ENCODE data around the gene MFAP1.

MFAP1 gene

DNA sequence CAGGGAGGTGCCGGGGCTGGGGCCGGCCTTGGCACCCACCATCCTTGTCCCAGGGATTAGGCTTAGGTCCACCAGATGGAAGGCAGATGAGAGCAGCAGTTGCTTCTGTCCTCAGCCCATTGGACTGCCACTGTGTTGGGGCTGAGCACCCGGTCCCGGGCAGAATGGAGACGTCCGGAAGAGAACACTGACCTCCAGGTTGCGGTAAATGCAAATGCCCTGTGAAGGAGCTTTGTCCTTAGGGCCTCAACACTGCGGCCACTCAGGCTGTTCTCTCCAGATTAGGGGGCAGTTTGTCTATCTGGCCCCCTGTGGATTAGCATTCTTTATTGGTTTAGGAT is 24.6 kb downstream of the MFAP1 start, which contains the start of gene SERINC4:
SERINC4 (minus strand) TSS at position 276 of the 341 bp plus-strand sequence; CDS start at position 42, 234 bp downstream.
- no peak for ATAC-seq (replicated peaks)
- H3K4me1 Mint-ChIP-seq, result peaks cover 31 to 53% of the 10 kb centered on the region in 2 donors
- H3K27ac Mint-ChIP-seq, result peak within 1 kb of the TSS; percentile 98
- H3K36me3 Mint-ChIP-seq, result peaks cover 47 to 65% of the 10 kb centered on the region in 2 donors
- no peak for DNase-seq
- H3K27me3 Mint-ChIP-seq, result no peaks in the 10 kb centered on the region
- peaks cover 0 to 1% of the 10 kb centered on the region in 2 donors for H3K9me3 Mint-ChIP-seq
- peak within 1 kb of the TSS; percentile 94 to 97 for H3K4me3 Mint-ChIP-seq

- peaks cover 0 to 1% of the 10 kb centered on the region in 2 donors for H3K9me3 Mint-ChIP-seq
- peak overlapping the region; percentile 62 to 94 for H3K4me3 Mint-ChIP-seq
- DNase-seq, result no peak
- ATAC-seq (replicated peaks), result peak in 1 of 2 donors; percentile 5
- H3K36me3 Mint-ChIP-seq, result peaks cover 51 to 70% of the 10 kb centered on the region in 2 donors
- H3K4me1 Mint-ChIP-seq, result peaks cover 36 to 58% of the 10 kb centered on the region in 2 donors
- no peaks in the 10 kb centered on the region for H3K27me3 Mint-ChIP-seq
- peak overlapping the region; percentile 98 for H3K27ac Mint-ChIP-seq
These were observed 25.1 kb downstream of the MFAP1 start for GRCh38 chr15:43799209-43799944.

DNA sequence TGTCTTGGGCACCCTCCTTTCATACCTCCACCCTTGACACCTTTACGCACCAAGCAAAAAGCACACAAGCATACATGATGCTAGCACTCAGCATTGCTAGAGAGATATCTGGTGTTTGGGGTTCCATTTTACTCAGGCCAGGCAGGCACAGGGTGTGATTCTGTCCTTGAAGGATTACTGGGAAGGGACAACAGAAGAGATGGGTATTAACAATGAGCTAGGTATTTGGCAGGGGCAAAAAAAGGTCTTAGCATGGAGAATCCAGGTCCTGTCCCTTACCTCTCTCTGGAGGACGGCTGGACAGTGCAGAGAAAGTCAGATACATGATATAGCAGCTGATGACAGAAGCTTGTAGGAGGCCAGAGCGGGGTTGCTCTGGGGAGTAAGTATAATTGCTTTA is 27.9 kb downstream of the MFAP1 start:
- Mint-ChIP-seq H3K27me3 (no peaks in the 10 kb centered on the region), H3K27ac (peak overlapping the region; percentile 53), H3K9me3 (peaks cover 0 to 1% of the 10 kb centered on the region in 2 donors), H3K4me1 (peaks cover 43 to 69% of the 10 kb centered on the region in 2 donors), H3K36me3 (peaks cover 62 to 85% of the 10 kb centered on the region in 2 donors), H3K4me3 (no peak overlapping the region)
- DNase-seq (no peak), ATAC-seq (replicated peaks) (no peak)

GRCh38 chr15:43795997-43796396 is 28.5 kb downstream of the MFAP1 start:
- Mint-ChIP-seq H3K9me3 (peaks cover 0 to 1% of the 10 kb centered on the region in 2 donors), H3K4me3 (no peak overlapping the region), H3K36me3 (peaks cover 57 to 79% of the 10 kb centered on the region in 2 donors), H3K27ac (no peak overlapping the region), H3K4me1 (peaks cover 45 to 69% of the 10 kb centered on the region in 2 donors), H3K27me3 (no peaks in the 10 kb centered on the region)
- DNase-seq (no peak), ATAC-seq (replicated peaks) (no peak)

GRCh38 chr15:43795197-43795596 is 29.3 kb downstream of the MFAP1 start:
- DNase-seq (no peak), ATAC-seq (replicated peaks) (no peak)
- Mint-ChIP-seq H3K36me3 (peaks cover 52 to 72% of the 10 kb centered on the region in 2 donors), H3K27me3 (no peaks in the 10 kb centered on the region), H3K4me1 (peaks cover 42 to 71% of the 10 kb centered on the region in 2 donors), H3K4me3 (no peak overlapping the region), H3K27ac (no peak overlapping the region), H3K9me3 (peaks cover 0 to 1% of the 10 kb centered on the region in 2 donors)

GRCh38 chr15:43794269-43795037 is 30.0 kb downstream of the MFAP1 start:
- peaks cover 0 to 1% of the 10 kb centered on the region in 2 donors for H3K9me3 Mint-ChIP-seq
- no peak for ATAC-seq (replicated peaks)
- H3K27ac Mint-ChIP-seq, result peak overlapping the region; percentile 78
- peaks cover 44 to 64% of the 10 kb centered on the region in 2 donors for H3K36me3 Mint-ChIP-seq
- no peaks in the 10 kb centered on the region for H3K27me3 Mint-ChIP-seq
- no peak for DNase-seq
- peak overlapping the region; percentile 42 to 67 for H3K4me3 Mint-ChIP-seq
- H3K4me1 Mint-ChIP-seq, result peaks cover 37 to 68% of the 10 kb centered on the region in 2 donors

DNA sequence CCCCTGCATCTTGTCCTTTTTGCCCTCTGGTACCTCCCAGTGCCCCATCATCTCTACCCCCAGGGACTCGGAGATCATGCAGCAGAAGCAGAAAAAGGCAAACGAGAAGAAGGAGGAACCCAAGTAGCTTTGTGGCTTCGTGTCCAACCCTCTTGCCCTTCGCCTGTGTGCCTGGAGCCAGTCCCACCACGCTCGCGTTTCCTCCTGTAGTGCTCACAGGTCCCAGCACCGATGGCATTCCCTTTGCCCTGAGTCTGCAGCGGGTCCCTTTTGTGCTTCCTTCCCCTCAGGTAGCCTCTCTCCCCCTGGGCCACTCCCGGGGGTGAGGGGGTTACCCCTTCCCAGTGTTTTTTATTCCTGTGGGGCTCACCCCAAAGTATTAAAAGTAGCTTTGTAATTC is 30.8 kb downstream of the MFAP1 start:
- Mint-ChIP-seq H3K9me3 (no peaks in the 10 kb centered on the region), H3K4me1 (peaks cover 33 to 68% of the 10 kb centered on the region in 2 donors), H3K27ac (peak overlapping the region; percentile 100), H3K27me3 (no peaks in the 10 kb centered on the region), H3K36me3 (peaks cover 37 to 56% of the 10 kb centered on the region in 2 donors), H3K4me3 (peak overlapping the region; percentile 98 to 99)
- ATAC-seq (replicated peaks) (no peak), DNase-seq (no peak)

- Mint-ChIP-seq H3K9me3 (no peaks in the 10 kb centered on the region), H3K36me3 (peaks cover 33 to 50% of the 10 kb centered on the region in 2 donors), H3K27ac (peak overlapping the region; percentile 100), H3K4me1 (peaks cover 29 to 65% of the 10 kb centered on the region in 2 donors), H3K27me3 (no peaks in the 10 kb centered on the region), H3K4me3 (peak overlapping the region; percentile 98 to 99)
- no peak for ATAC-seq (replicated peaks)
- DNase-seq, result peak; percentile 19
These were observed 31.6 kb downstream of the MFAP1 start for GRCh38 chr15:43792761-43793476.

DNA sequence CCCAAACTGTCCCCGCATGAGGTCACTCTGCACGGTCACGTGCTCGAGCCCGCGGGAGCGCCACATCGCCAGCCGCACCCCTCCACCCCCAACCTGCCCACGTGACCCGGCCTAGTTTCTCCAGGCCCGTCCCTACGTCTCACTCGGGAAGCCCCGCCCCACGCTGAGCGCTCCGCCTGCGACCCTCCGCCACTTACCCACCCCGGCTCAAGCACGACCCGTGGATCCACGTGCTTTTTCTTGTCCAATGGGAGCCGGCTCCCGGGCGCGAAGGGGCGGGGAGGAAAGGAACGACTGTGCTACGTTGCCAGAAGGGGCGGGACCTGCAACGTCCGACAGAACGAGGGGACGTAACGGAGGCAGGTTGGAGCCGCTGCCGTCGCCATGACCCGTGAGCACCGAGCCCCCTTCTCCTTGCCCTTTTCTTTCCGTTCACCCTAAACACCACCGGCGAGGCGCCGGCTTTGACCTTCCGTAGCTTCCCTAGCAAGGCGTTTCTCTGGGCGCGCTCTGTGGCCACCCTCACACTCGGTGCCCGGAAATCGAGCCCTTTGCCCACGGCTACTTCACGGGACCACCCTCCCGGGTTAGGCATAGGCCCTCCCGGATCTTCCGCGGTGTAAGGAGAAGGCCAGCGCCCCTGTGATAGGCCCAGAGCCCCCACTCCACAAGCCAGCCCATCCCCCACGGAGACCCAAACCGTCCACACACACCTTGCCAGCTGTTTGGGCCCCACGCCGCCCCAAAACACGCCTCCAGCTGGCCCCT is 32.3 kb downstream of the MFAP1 start, which contains the start of gene SERF2:
SERF2 (plus strand) TSS at position 328 of the 768 bp plus-strand sequence; CDS start at position 385, 57 bp downstream.
- DNase-seq (peak; percentile 99), ATAC-seq (replicated peaks) (peak; percentile 89 to 90)
- Mint-ChIP-seq H3K4me1 (peaks cover 26 to 59% of the 10 kb centered on the region in 2 donors), H3K27ac (peak within 1 kb of the TSS; percentile 100), H3K4me3 (peak within 1 kb of the TSS; percentile 98 to 99), H3K27me3 (no peaks in the 10 kb centered on the region), H3K36me3 (peaks cover 30 to 46% of the 10 kb centered on the region in 2 donors), H3K9me3 (no peaks in the 10 kb centered on the region)

DNA sequence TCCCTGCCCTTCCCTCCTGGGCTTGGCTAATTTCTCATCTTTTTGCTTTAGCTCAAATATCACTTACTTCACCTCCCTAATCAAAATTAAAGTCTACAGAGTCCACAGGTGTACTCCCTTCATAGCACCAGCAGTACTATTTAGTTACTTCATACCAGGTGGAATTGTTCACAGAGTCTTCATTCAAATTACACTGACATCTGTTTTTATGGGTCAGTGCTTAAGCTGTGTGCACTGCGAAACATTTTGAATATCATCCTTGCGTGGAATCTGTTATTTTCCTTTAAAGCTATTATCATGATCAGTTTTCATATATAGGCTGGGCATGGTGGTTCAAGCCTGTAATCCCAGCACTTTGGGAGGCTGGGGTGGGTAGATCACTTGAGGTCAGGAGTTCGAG is 35.1 kb downstream of the MFAP1 start:
- Mint-ChIP-seq H3K36me3 (peaks cover 18 to 22% of the 10 kb centered on the region in 2 donors), H3K9me3 (no peaks in the 10 kb centered on the region), H3K4me1 (peaks cover 16 to 49% of the 10 kb centered on the region in 2 donors), H3K4me3 (peak overlapping the region; percentile 31 to 37), H3K27ac (peak overlapping the region; percentile 83), H3K27me3 (no peaks in the 10 kb centered on the region)
- ATAC-seq (replicated peaks) (peak; percentile 28 to 31), DNase-seq (peak; percentile 13)

DNA sequence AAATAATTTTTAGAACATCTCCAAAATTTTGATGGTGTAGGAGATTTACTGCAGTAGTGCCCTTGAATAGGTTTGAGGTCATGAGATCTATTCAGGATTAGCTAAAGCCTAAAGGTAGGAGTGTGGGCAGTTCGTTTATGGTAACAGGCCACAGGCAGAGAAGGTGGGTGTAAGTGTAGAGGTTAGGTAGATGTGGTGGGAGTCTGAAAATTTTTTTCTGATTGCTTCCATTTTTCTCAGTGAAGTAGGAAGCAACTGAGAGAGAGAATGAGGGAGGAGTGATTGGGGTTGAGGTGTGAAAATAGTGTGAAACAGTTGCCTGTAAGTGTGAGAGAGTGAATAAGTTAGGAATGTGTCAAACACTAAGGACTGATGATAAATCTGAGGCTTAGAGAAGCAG is 45.5 kb downstream of the MFAP1 start:
- DNase-seq (no peak), ATAC-seq (replicated peaks) (no peak)
- Mint-ChIP-seq H3K27ac (no peak overlapping the region), H3K27me3 (no peaks in the 10 kb centered on the region), H3K4me3 (no peak overlapping the region), H3K36me3 (peaks cover 19 to 33% of the 10 kb centered on the region in 2 donors), H3K9me3 (no peaks in the 10 kb centered on the region), H3K4me1 (peaks cover 21 to 50% of the 10 kb centered on the region in 2 donors)

DNA sequence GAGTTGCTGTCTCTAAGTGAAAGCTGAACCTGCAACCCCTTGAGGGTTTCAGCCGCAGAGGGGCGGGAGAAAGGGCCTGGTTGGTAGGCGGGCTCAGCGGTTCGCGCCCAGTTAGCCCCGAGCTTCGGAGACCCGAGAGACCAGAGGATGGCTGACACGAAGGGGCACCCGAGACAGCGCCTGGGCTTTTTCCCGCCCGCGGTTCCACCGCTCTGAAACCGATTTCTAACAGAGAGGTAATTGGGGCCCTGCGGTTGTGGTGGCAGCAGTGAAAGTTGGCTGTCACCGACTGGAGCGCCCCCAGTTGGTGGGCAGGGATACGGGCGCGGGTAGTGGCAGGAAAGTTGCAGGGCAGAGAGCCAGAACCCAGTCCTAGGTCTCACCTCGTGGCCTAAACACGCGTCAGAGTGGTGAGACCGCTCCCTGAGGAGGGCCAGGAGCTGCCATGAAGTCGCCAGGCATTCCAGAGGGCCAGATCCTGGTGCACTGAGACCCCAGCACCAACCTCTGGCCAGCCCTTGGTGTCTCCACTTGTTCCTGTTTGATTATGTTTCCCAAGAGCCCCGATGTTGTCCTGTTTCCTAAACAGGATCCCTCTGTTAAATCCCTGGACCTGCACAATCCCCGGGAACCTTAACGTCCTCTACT is 47.1 kb downstream of the MFAP1 start:
- Mint-ChIP-seq H3K4me3 (peak overlapping the region; percentile 97 to 99), H3K27me3 (no peaks in the 10 kb centered on the region), H3K4me1 (peaks cover 21 to 57% of the 10 kb centered on the region in 2 donors), H3K9me3 (no peaks in the 10 kb centered on the region), H3K36me3 (peaks cover 32 to 43% of the 10 kb centered on the region in 2 donors), H3K27ac (peak overlapping the region; percentile 99)
- ATAC-seq (replicated peaks) (peak; percentile 72 to 77), DNase-seq (peak; percentile 92)

DNA sequence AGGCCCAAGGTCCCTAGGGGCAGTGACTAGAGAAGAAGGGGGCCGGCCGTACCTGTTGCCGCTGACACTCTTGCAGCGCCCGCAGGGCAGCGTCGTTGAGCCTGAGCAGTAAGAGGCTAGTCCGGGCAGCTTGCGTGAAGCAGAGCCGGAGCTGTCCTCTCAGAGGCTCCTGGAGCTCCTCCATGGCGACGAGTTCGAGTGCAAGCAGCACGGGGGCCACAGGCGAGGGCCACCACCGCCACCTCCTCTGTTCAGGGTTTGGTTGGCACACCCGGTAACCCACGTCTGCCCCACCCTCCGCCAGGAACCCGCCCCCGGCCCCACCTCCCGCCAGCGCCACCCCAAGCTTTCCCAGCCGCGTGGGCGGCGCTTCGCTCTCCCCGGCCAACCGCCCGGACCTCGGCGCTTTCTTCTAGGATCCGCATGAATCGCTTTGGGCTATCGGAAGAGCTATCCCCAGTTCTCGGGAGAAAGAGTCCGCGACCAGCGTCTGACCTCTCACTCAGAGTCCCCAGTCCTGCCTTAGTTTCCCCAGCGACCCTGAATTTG is 47.7 kb downstream of the MFAP1 start, which contains the start of gene ELL3:
ELL3 (minus strand) TSS at position 249 of the 549 bp plus-strand sequence; CDS start at position 184, 65 bp downstream.
- Mint-ChIP-seq H3K27ac (peak within 1 kb of the TSS; percentile 99), H3K4me3 (peak within 1 kb of the TSS; percentile 97 to 99), H3K4me1 (peaks cover 22 to 57% of the 10 kb centered on the region in 2 donors), H3K27me3 (no peaks in the 10 kb centered on the region), H3K9me3 (no peaks in the 10 kb centered on the region), H3K36me3 (peaks cover 34 to 45% of the 10 kb centered on the region in 2 donors)
- ATAC-seq (replicated peaks) (peak; percentile 65 to 76), DNase-seq (peak; percentile 79)

Data from stimulated activated naive B cell treated with anti-CD40 and anti-IgM and Interleukin-4, amounts not matched to agents 10 μg/mL and 1 μg/mL and 100 μg/mL, for 72 hours (primary cell).